CD14-positive monocyte (primary cell): ENCODE measurements around the gene BCAR3. TPM values are rescaled to one million over a fixed set of nuclear protein-coding genes. Genes with fewer than 3 reads are reported as not detected.

ENCODE experiments used
- DNase-seq, 3 donors: peaks; one replicate each; pipeline ENCODE4 v3.0.0-alpha.2; 2011 to 2022
- H2AFZ ChIP-seq: 2 replicates; pipeline ENCODE4 v1.6.0; 2012; ENCODE audit warnings: mild to moderate bottlenecking, low read depth, low read length, inconsistent platforms; ENCODE audit not compliant: insufficient read depth, poor library complexity, severe bottlenecking
- H3K27ac ChIP-seq, 2 donors: 1 replicate in 1 of 2; 2 replicates in 1 of 2; pipeline ENCODE4 v1.5.1; 2012 to 2013; ENCODE audit warnings: low read length in 2 of 2, control low read depth in 1 of 2, inconsistent platforms in 1 of 2, low read depth in 1 of 2, mild to moderate bottlenecking in 1 of 2
- H3K27me3 ChIP-seq, 2 donors: one replicate each; pipeline versions ENCODE4 v1.6.0 to v1.6.1; 2011 to 2013; ENCODE audit warnings: low read length in 2 of 2; ENCODE audit not compliant: control insufficient read depth in 2 of 2, insufficient read depth in 2 of 2
- H3K36me3 ChIP-seq, 2 donors: replicated peaks in 1 of 2; 1 replicate in 1 of 2; 2 replicates in 1 of 2; pipeline versions ENCODE4 v1.5.1 to v1.6.1; 2012 to 2013; ENCODE audit warnings: low read length in 2 of 2, control low read depth in 1 of 2, inconsistent platforms in 1 of 2, mild to moderate bottlenecking in 1 of 2; ENCODE audit not compliant: insufficient read depth in 2 of 2, control insufficient read depth in 1 of 2
- H3K4me1 ChIP-seq, 2 donors: 1 replicate in 1 of 2; 2 replicates in 1 of 2; pipeline versions ENCODE4 v1.5.1 to v1.6.1; 2012 to 2013; ENCODE audit warnings: low read length in 2 of 2, control low read depth in 1 of 2, inconsistent platforms in 1 of 2, mild to moderate bottlenecking in 1 of 2, moderate library complexity in 1 of 2; ENCODE audit not compliant: insufficient read depth in 2 of 2, control insufficient read depth in 1 of 2
- H3K4me2 ChIP-seq: replicated peaks from 2 replicates; pipeline ENCODE3; 2012; ENCODE audit warnings: low read length, moderate library complexity, mild to moderate bottlenecking; ENCODE audit not compliant: poor library complexity, severe bottlenecking; ENCODE audit errors: extremely low read depth
- H3K4me3 ChIP-seq, 3 experiments: fragments of 200-600 bp in 1 of 3; sonication (generic) in 1 of 3; replicated peaks in 1 of 3; 1 replicate in 2 of 3; 2 replicates in 1 of 3; pipeline ENCODE4 v1.5.1; 2011 to 2013; ENCODE audit warnings: low read length in 3 of 3, mild to moderate bottlenecking in 3 of 3, control low read depth in 2 of 3, low read depth in 2 of 3, inconsistent platforms in 1 of 3, moderate library complexity in 1 of 3
- H3K79me2 ChIP-seq: 2 replicates; pipeline ENCODE4 v1.6.0; 2012; ENCODE audit warnings: mild to moderate bottlenecking, control low read depth, inconsistent platforms, low read length, moderate library complexity; ENCODE audit not compliant: insufficient read depth
- H3K9ac ChIP-seq: 2 replicates; pipeline ENCODE4 v1.6.0; 2017; ENCODE audit warnings: low read length, mild to moderate bottlenecking; ENCODE audit not compliant: insufficient read depth, poor library complexity, severe bottlenecking
- H3K9me3 ChIP-seq, 2 donors: replicated peaks in 1 of 2; 1 replicate in 1 of 2; 2 replicates in 1 of 2; pipeline versions ENCODE4 v1.5.1 to v1.6.1; 2012 to 2013; ENCODE audit warnings: low read length in 2 of 2, control low read depth in 1 of 2; ENCODE audit not compliant: control insufficient read depth in 1 of 2, insufficient read depth in 1 of 2
- H4K20me1 ChIP-seq: 2 replicates; pipeline ENCODE4 v1.6.0; 2012; ENCODE audit warnings: mild to moderate bottlenecking, low read length, control low read depth, moderate library complexity; ENCODE audit not compliant: insufficient read depth
- H3K27ac Mint-ChIP-seq, 7 donors: one replicate each; pipeline ENCODE4 v1.8.0; 2020; ENCODE audit warnings: mild to moderate bottlenecking in 7 of 7, mixed read lengths in 7 of 7, moderate library complexity in 6 of 7, inconsistent platforms in 2 of 7
- H3K27me3 Mint-ChIP-seq, 3 donors: one replicate each; pipeline ENCODE4 v1.8.0; 2021 to 2022; ENCODE audit warnings: low read depth in 3 of 3, mild to moderate bottlenecking in 3 of 3, mixed read lengths in 3 of 3, moderate library complexity in 3 of 3, inconsistent platforms in 1 of 3
- H3K36me3 Mint-ChIP-seq, 2 donors: one replicate each; pipeline ENCODE4 v1.8.0; 2020; ENCODE audit warnings: mixed read lengths in 2 of 2, inconsistent platforms in 1 of 2, mild to moderate bottlenecking in 1 of 2
- H3K4me1 Mint-ChIP-seq: one replicate; pipeline ENCODE4 v1.8.0; 2020; ENCODE audit warnings: mild to moderate bottlenecking, mixed read lengths
- H3K4me3 Mint-ChIP-seq, 2 donors: one replicate each; pipeline ENCODE4 v1.8.0; 2020; ENCODE audit warnings: mild to moderate bottlenecking in 2 of 2, mixed read lengths in 2 of 2, moderate library complexity in 1 of 2
- H3K9me3 Mint-ChIP-seq, 7 donors: one replicate each; pipeline ENCODE4 v1.8.0; 2020 to 2022; ENCODE audit warnings: mixed read lengths in 7 of 7, mild to moderate bottlenecking in 6 of 7, moderate library complexity in 6 of 7, inconsistent platforms in 2 of 7
- WGBS: methylation state at CpG from one replicate; pipeline ENCODE4 v1.1.5; 2013; ENCODE audit warnings: missing lambda C conversion rate; ENCODE audit not compliant: insufficient coverage; 5-methylcytosine and 5-hydroxymethylcytosine counted together
- intact Hi-C, 2 donors: fragments of 100-400 bp; cut with micrococcal nuclease; formaldehyde crosslinking; loops; one replicate each; pipeline versions ENCODE4 v1.15.0 to v1.15.1; 2023
- polyA plus RNA-seq, 3 donors: library from polyadenylated mRNA; depleted of rRNA in 1 of 3; unstranded in 2 of 3; stranded (reverse) in 1 of 3; fragments of 300-500 nt in 2 of 3; fragments of >200 nt in 1 of 3; fragmentation: Illumina TruSeq in 2 of 3; gene quantifications; 1 replicate in 2 of 3; 2 replicates in 1 of 3; pipeline ENCODE4 v1.2.3, GENCODE V29; 2012 to 2021
- TF ChIP-seq, protein P1 (sequence below): fragments of 200-600 bp; IDR thresholded peaks from one replicate; pipeline ENCODE4 v1.8.0; 2022; ENCODE audit warnings: antibody characterized with exemption, mild to moderate bottlenecking

Gene BCAR3
- polyA plus RNA-seq, 3 donors, result 0.05 to 0.41 TPM; not detected in 1

GRCh38 chr1:93516164-93516563 is 165.5 kb downstream of the BCAR3 start:
- H4K20me1 ChIP-seq, result no peaks in the 10 kb centered on the region
- no peaks in the 10 kb centered on the region for H3K79me2 ChIP-seq
- no peak overlapping the region for H3K4me3 Mint-ChIP-seq
- H3K9me3 ChIP-seq, result no peaks in the 10 kb centered on the region
- H3K27ac Mint-ChIP-seq, result no peak overlapping the region
- H3K36me3 Mint-ChIP-seq, result no peaks in the 10 kb centered on the region
- peaks cover 1 to 2% (median 2%) of the 10 kb centered on the region in 3 donors for H3K27me3 Mint-ChIP-seq
- no peaks in the 10 kb centered on the region for H3K36me3 ChIP-seq
- no peak overlapping the region for H2AFZ ChIP-seq
- no peak overlapping the region for H3K9ac ChIP-seq
- H3K27ac ChIP-seq, result no peak overlapping the region
- H3K4me1 Mint-ChIP-seq, result peaks cover 11% of the 10 kb centered on the region
- H3K27me3 ChIP-seq, result no peaks in the 10 kb centered on the region
- no peak overlapping the region for H3K4me2 ChIP-seq
- peaks cover 0 to 7% (median 4%) of the 10 kb centered on the region in 7 donors for H3K9me3 Mint-ChIP-seq
- DNase-seq, result no peak
- no peaks in the 10 kb centered on the region for H3K4me1 ChIP-seq
- no peak overlapping the region for H3K4me3 ChIP-seq
- intact Hi-C loops, result no loop called here
- WGBS, result 100% methylated on average over 4 of the region's 5 CpGs
- TF ChIP-seq, protein P1, sequence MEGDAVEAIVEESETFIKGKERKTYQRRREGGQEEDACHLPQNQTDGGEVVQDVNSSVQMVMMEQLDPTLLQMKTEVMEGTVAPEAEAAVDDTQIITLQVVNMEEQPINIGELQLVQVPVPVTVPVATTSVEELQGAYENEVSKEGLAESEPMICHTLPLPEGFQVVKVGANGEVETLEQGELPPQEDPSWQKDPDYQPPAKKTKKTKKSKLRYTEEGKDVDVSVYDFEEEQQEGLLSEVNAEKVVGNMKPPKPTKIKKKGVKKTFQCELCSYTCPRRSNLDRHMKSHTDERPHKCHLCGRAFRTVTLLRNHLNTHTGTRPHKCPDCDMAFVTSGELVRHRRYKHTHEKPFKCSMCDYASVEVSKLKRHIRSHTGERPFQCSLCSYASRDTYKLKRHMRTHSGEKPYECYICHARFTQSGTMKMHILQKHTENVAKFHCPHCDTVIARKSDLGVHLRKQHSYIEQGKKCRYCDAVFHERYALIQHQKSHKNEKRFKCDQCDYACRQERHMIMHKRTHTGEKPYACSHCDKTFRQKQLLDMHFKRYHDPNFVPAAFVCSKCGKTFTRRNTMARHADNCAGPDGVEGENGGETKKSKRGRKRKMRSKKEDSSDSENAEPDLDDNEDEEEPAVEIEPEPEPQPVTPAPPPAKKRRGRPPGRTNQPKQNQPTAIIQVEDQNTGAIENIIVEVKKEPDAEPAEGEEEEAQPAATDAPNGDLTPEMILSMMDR, result no peak

Other genes with a start within 250 kb of the BCAR3 start
- gene FNBP1L, start 233.7 kb downstream of the BCAR3 start, polyA plus RNA-seq, result under 1 TPM; 0.15 to 0.32 (median 0.28) TPM
- gene DNTTIP2, start 197.4 kb upstream of the BCAR3 start, polyA plus RNA-seq, result 10 to 100 TPM; 21.1 to 68.8 (median 42.1) TPM
- gene GCLM, start 227.6 kb upstream of the BCAR3 start, polyA plus RNA-seq, result 1 to 10 TPM; 1.2 to 4.4 (median 3.2) TPM